Stimulated activated CD8-positive, alpha-beta memory T cell treated with anti-CD3 and anti-CD28 coated beads, Interleukin-2, amount 100 ng/mL, for 1 hour (primary cell): ENCODE results near the gene PTPRK.

Source experiments
- DNase-seq, 2 donors: peaks; one replicate each; pipeline ENCODE4 v3.0.0-alpha.2; 2020; ENCODE audit warnings: low read depth in 2 of 2

Gene PTPRK

GRCh38 chr6:128284128-128284527 lies 236.3 kb downstream of the PTPRK start:
- DNase-seq, result no peak

- DNase-seq, result no peak
Observed at GRCh38 chr6:128282961-128283360, 237.4 kb downstream of the PTPRK start.

GRCh38 chr6:128280960-128281359 lies 239.4 kb downstream of the PTPRK start:
- no peak for DNase-seq

DNA sequence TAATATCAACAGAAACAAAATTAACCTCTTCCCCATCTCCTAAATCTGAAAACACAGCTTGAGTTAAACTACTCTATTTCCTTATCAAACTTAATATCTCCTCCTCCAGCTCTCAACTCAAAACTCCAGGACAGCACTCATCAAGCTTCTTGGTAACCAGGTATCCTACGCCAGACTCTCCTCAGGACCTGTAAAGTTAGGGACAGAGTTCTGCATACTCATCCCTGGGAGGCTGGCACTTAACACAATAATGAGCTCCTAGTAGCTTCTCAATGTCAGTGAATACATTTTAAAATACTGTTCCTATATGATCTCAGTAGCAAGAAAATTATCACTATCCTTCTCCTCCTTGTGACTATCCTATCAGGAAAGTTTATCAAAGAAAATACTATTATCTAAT lies 240.3 kb downstream of the PTPRK start:
- no peak for DNase-seq

DNA sequence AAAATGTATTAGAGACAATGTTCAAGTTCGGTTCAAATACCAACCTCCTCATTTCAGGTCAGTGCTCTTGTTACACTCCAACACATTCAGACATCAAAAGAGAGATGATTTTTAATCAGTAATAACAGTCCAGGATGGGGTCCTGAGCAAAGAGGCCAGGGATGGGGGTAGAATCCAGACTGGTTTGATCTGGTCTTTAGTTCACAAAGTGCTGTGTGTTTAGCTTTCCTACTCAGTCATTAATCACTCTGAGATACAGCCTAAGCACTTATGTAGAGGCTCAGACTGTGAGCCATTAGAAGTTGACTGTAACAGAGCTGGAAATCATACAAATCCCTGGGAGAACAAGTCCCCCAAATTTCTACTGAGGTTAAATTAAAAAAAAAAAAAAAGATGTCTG lies 241.6 kb downstream of the PTPRK start:
- DNase-seq, result no peak

DNA sequence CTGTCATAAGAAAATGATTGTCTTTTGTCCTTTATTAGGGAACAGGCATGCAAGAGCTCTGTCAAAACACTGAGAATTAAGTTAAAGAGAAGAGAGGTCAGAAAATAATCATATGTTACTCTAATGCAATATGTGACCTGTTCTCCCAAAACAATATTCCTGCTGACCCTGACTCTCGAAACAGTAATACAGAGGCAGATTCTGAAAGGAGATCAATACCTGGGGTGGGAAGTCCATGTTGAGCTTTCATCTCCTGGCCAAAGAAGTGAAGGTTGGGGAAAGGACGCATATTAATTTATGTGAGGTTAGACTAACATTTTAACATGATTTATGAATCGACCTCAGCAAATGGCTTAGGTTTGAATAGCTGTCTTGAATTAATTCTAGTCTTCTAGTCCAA lies 243.0 kb downstream of the PTPRK start:
- DNase-seq, result no peak

- no peak for DNase-seq
Observed at GRCh38 chr6:128276311-128276710, 244.1 kb downstream of the PTPRK start.

GRCh38 chr6:128275681-128276080 lies 244.7 kb downstream of the PTPRK start:
- DNase-seq, result no peak

GRCh38 chr6:128275030-128275429 lies 245.4 kb downstream of the PTPRK start:
- no peak for DNase-seq

DNA sequence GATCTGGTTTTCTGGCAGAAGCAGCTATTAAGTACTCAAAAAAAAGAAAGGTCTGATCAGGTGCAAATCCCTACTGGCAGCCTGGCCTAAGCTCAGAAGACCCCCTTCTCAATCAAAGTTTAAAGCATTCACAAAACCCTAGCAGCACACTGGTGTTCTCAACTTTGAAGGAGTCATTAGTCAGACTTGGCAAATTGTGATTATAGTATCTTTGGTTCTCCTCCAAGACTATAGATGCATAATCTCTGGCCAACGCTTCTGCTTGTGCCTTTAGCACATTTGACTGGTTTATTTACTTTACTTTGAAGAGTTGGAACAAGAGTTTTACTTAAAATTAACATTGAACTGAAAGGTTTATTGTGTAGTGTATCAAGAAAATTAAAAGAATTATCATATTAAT lies 248.9 kb downstream of the PTPRK start:
- no peak for DNase-seq

- DNase-seq, result no peak
Observed at GRCh38 chr6:128271011-128271410, 249.4 kb downstream of the PTPRK start.

DNA sequence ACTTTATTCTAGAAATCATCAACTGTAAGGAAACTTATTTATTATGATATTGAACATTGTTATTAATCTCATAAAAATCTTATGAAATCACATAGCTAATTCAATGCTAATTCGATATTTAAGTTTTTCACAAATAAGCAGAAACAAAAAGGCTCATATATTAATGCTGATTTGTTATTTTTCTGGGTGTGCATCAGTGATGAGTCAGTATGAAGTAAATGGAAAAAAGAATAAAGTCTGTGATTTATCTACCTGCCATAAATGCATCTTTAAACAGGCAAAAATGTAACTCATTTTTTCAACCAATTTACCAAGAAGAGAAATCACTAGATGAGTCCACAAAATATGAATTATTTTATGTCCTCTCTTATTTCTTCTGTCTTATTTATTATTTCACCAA lies 253.5 kb downstream of the PTPRK start:
- DNase-seq, result no peak

GRCh38 chr6:128265706-128266105 lies 254.7 kb downstream of the PTPRK start:
- no peak for DNase-seq

GRCh38 chr6:128259730-128260685 lies 260.4 kb downstream of the PTPRK start:
- DNase-seq, result no peak

- no peak for DNase-seq
Observed at GRCh38 chr6:128259029-128259724, 261.2 kb downstream of the PTPRK start.

- no peak for DNase-seq
Observed at GRCh38 chr6:128256095-128256494, 264.3 kb downstream of the PTPRK start.

- no peak for DNase-seq
Observed at GRCh38 chr6:128252341-128253176, 267.8 kb downstream of the PTPRK start.

DNA sequence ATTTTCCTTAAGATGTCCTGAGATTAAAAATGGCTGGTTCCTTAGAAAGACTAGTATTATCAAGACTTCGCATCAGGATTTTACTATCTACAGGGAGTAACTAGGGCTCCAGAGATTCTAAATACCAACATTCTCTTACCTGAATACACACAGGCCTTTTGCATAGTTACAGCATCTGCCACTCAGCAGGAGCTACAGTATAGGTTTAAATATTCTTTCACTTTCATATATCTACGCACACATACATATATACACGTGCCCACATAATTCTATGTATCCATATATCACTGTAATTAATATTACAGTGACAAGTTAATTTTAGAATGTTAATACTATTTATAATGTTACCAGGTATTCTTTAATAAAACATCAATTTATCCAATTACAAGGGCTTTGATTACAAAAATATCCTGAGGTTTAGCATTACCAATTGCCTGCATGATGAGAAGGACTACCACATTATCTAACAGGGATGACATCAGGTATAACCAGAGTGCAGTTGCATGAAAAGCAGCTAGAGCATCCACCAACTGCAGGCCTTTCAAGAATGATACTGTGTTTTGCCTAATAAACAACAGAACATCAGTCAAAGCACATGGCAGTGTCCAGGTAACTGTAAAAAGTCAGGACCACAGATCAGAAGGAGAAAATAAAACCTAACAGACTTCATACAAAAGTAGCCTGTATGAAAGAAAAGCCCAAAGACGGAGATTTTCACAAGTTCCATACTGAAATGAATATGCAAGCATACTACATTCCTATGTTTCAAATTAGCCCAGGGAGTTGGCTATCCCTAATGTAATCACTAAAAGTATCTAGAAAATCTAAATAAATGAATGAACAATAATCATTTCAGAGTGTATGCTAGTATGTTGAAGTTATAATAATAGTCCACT lies 268.7 kb downstream of the PTPRK start:
- DNase-seq, result no peak

- no peak for DNase-seq
Observed at GRCh38 chr6:128250370-128251070, 269.9 kb downstream of the PTPRK start.

DNA sequence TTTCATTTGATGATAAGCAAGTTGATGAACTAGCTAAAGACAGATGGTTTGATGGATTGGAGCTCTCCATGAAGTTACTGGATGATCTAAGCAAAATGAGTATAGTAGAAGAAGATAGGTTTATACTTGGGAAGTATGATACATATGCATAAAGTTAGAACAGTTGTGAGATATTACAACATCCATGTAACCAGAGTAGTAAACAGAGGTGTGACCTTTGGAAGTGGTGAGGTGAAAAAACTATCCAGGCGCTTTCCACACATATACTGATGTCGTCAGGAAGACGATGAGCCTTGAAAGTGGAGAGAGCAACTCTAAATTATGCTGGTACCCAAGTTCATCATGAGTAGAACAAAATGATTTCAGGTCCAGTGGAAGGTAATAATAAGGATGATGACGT lies 271.0 kb downstream of the PTPRK start:
- no peak for DNase-seq
